IMR-90 (cell line): ENCODE measurements around the gene RIPOR3. TPM values are rescaled to one million over a fixed set of nuclear protein-coding genes. Genes with fewer than 3 reads are reported as not detected.
A peak's percentile ranks its signal among the peaks of the same experiment; 100 is the strongest.

Experiments used
- ATAC-seq: fragments of 200-7000 bp; cut with Tn5 transposase; 2 replicates; pipeline ENCODE4 v1.9.1; 2020; ENCODE audit warnings: low read depth, mild to moderate bottlenecking, moderate library complexity
- BruUV-seq: library from RNA; stranded (reverse); fragments of 400-500 nt; replicated peaks from 2 replicates; lab custom pipeline; 2021; lab: Mats Ljungman, UMichigan
- CTCF ChIA-PET: fragments of 300-600 bp; formaldehyde crosslinking; extraction: SDS; loops from one replicate; lab custom pipeline; 2021; ENCODE audit warnings: antibody characterized with exemption; lab: Yijun Ruan, JAX
- POLR2A ChIA-PET: fragments of 300-600 bp; sonication (Branson Sonifier 250); formaldehyde crosslinking; loops from one replicate; lab custom pipeline; 2022; ENCODE audit warnings: antibody characterized with exemption; ENCODE audit not compliant: unreplicated experiment; lab: Charles Lee
- DNase-seq: peaks from one replicate; pipeline ENCODE4 v3.0.0; 2013
- H2AFZ ChIP-seq: replicated peaks from 2 replicates; pipeline ENCODE3; 2013; ENCODE audit warnings: low read length, mild to moderate bottlenecking; ENCODE audit not compliant: poor library complexity
- H2AK5ac ChIP-seq: 2 replicates; pipeline ENCODE4 v1.6.1; 2013; ENCODE audit warnings: low read depth, low read length, inconsistent platforms
- H2AK9ac ChIP-seq: replicated peaks from 2 replicates; pipeline ENCODE3; 2013; ENCODE audit warnings: mild to moderate bottlenecking, low read depth, low read length, moderate library complexity; ENCODE audit not compliant: poor library complexity
- H2BK120ac ChIP-seq: 2 replicates; pipeline ENCODE4 v1.6.1; 2013; ENCODE audit warnings: low read depth, low read length, inconsistent platforms
- H2BK15ac ChIP-seq: 3 replicates; pipeline ENCODE4 v1.6.1; 2013; ENCODE audit warnings: low read depth, low read length, inconsistent platforms
- H2BK20ac ChIP-seq: 2 replicates; pipeline ENCODE4 v1.6.1; 2013; ENCODE audit warnings: low read depth, mild to moderate bottlenecking, inconsistent platforms, low read length, moderate library complexity
- H2BK5ac ChIP-seq: 2 replicates; pipeline ENCODE4 v1.6.1; 2013; ENCODE audit warnings: mild to moderate bottlenecking, low read depth, low read length, inconsistent platforms; ENCODE audit not compliant: poor library complexity, severe bottlenecking
- H3K14ac ChIP-seq: replicated peaks from 2 replicates; pipeline ENCODE4 v1.6.1; 2013; ENCODE audit warnings: low read depth, low read length, inconsistent platforms
- H3K18ac ChIP-seq: 2 replicates; pipeline ENCODE4 v1.6.1; 2013; ENCODE audit warnings: low read depth, low read length, control low read depth
- H3K23ac ChIP-seq: 2 replicates; pipeline ENCODE4 v1.6.1; 2013; ENCODE audit warnings: low read depth, low read length, inconsistent platforms
- H3K27ac ChIP-seq: 2 replicates; pipeline ENCODE4 v1.5.1; 2013; ENCODE audit warnings: mild to moderate bottlenecking, control low read depth, low read length; ENCODE audit not compliant: insufficient read depth
- H3K27me3 ChIP-seq: 2 replicates; pipeline ENCODE4 v1.6.1; 2013; ENCODE audit warnings: low read length; ENCODE audit not compliant: control insufficient read depth, insufficient read depth
- H3K36me3 ChIP-seq: 2 replicates; pipeline ENCODE4 v1.6.1; 2013; ENCODE audit warnings: low read length, mixed read lengths; ENCODE audit not compliant: control insufficient read depth, insufficient read depth
- H3K4ac ChIP-seq: 2 replicates; pipeline ENCODE4 v1.6.1; 2013; ENCODE audit warnings: low read depth, low read length, inconsistent platforms
- H3K4me1 ChIP-seq: 2 replicates; pipeline ENCODE4 v1.6.1; 2013; ENCODE audit warnings: low read length, mixed read lengths; ENCODE audit not compliant: control insufficient read depth, insufficient read depth
- H3K4me2 ChIP-seq: 2 replicates; pipeline ENCODE4 v1.6.1; 2013; ENCODE audit warnings: low read depth, mild to moderate bottlenecking, control low read depth, low read length, moderate library complexity
- H3K4me3 ChIP-seq: 2 replicates; pipeline ENCODE4 v1.5.1; 2013; ENCODE audit warnings: low read depth, mild to moderate bottlenecking, control low read depth, low read length, moderate library complexity; ENCODE audit not compliant: insufficient read depth
- H3K56ac ChIP-seq: 2 replicates; pipeline ENCODE4 v1.6.1; 2013; ENCODE audit warnings: low read length, inconsistent platforms; ENCODE audit not compliant: insufficient read depth; ENCODE audit errors: extremely low read depth
- H3K79me1 ChIP-seq, 2 experiments: 2 replicates each; pipeline ENCODE4 v1.6.1; 2013; ENCODE audit warnings: low read length in 2 of 2, inconsistent platforms in 1 of 2, low read depth in 1 of 2
- H3K9ac ChIP-seq: 2 replicates; pipeline ENCODE4 v1.6.1; 2013; ENCODE audit warnings: low read depth, low read length, control low read depth
- H3K9me1 ChIP-seq: 2 replicates; pipeline ENCODE4 v1.6.1; 2013; ENCODE audit warnings: low read length, inconsistent platforms; ENCODE audit not compliant: insufficient read depth
- H3K9me3 ChIP-seq: 2 replicates; pipeline ENCODE4 v1.6.1; 2013; ENCODE audit warnings: low read length; ENCODE audit not compliant: control insufficient read depth, insufficient read depth
- H4K20me1 ChIP-seq: 2 replicates; pipeline ENCODE4 v1.6.1; 2013; ENCODE audit warnings: low read length, inconsistent platforms; ENCODE audit not compliant: insufficient read depth
- H4K5ac ChIP-seq: 2 replicates; pipeline ENCODE4 v1.6.1; 2013; ENCODE audit warnings: mild to moderate bottlenecking, low read depth, low read length, control low read depth
- H4K8ac ChIP-seq, 2 experiments: 2 replicates each; pipeline ENCODE4 v1.6.1; 2013; ENCODE audit warnings: low read depth in 2 of 2, low read length in 2 of 2, control low read depth in 1 of 2, inconsistent platforms in 1 of 2
- H4K91ac ChIP-seq: 2 replicates; pipeline ENCODE4 v1.6.1; 2013; ENCODE audit warnings: low read depth, low read length, inconsistent platforms; ENCODE audit not compliant: insufficient read depth
- BHLHE40 ChIP-seq: fragments of 150-350 bp; IDR thresholded peaks from 2 replicates; pipeline ENCODE4 v1.6.1; 2016; ENCODE audit warnings: mild to moderate bottlenecking, low read depth, low read length
- CEBPB ChIP-seq: IDR thresholded peaks from 2 replicates; pipeline ENCODE4 v1.6.1; 2012; ENCODE audit warnings: low read depth, low read length, improper control_type of control experiment
- CHD1 ChIP-seq: IDR thresholded peaks from 2 replicates; pipeline ENCODE4 v1.6.1; 2012; ENCODE audit warnings: low read depth, low read length, improper control_type of control experiment
- ELK1 ChIP-seq: fragments of 150-350 bp; IDR thresholded peaks from 2 replicates; pipeline ENCODE4 v1.6.1; 2016; ENCODE audit warnings: low read depth, mild to moderate bottlenecking, low read length, moderate library complexity, borderline replicate concordance
- MAFK ChIP-seq: IDR thresholded peaks from 2 replicates; pipeline ENCODE4 v1.6.1; 2012; ENCODE audit warnings: low read depth, low read length, improper control_type of control experiment
- MAZ ChIP-seq: IDR thresholded peaks from 2 replicates; pipeline ENCODE4 v1.6.1; 2012; ENCODE audit warnings: low read depth, mild to moderate bottlenecking, low read length, improper control_type of control experiment, moderate library complexity, borderline replicate concordance
- MXI1 ChIP-seq: IDR thresholded peaks from 2 replicates; pipeline ENCODE4 v1.6.1; 2012; ENCODE audit warnings: low read depth, mild to moderate bottlenecking, low read length, moderate library complexity, borderline replicate concordance
- NFE2L2 ChIP-seq: fragments of 150-350 bp; IDR thresholded peaks from 2 replicates; pipeline ENCODE4 v1.6.1; 2016; ENCODE audit warnings: low read depth, mild to moderate bottlenecking, low read length
- POLR2A ChIP-seq: IDR thresholded peaks from 2 replicates; pipeline ENCODE4 v1.6.1; 2012; ENCODE audit warnings: mild to moderate bottlenecking, low read depth, low read length
- RCOR1 ChIP-seq: IDR thresholded peaks from 2 replicates; pipeline ENCODE4 v1.6.1; 2012; ENCODE audit warnings: mild to moderate bottlenecking, low read length, improper control_type of control experiment; ENCODE audit not compliant: insufficient replicate concordance
- SMC3 ChIP-seq: fragments of 150-350 bp; IDR thresholded peaks from 2 replicates; pipeline ENCODE4 v1.6.1; 2016; ENCODE audit warnings: low read depth, mild to moderate bottlenecking, antibody characterized with exemption, low read length, moderate library complexity
- WGBS, 2 experiments: methylation state at CpG; one replicate each; pipeline versions ENCODE4 v1.1.5 to v1.1.7; 2013; ENCODE audit warnings: missing lambda C conversion rate in 2 of 2; ENCODE audit not compliant: insufficient read length in 1 of 2; ENCODE audit errors: extremely low coverage in 2 of 2; 5-methylcytosine and 5-hydroxymethylcytosine counted together
- dilution Hi-C: fragments of 300-500 bp; cut with HindIII; formaldehyde crosslinking; loops from one replicate; pipeline ENCODE4 v1.14.3; 2018; ENCODE audit warnings: low sequenced_read_pairs; ENCODE audit not compliant: unreplicated experiment
- in situ Hi-C: fragments of 300-500 bp; cut with MboI; formaldehyde crosslinking; loops from 3 replicates; pipeline ENCODE4 v1.14.3; 2019; ENCODE audit warnings: low sequenced_read_pairs, inconsistent platforms, mixed read lengths
- intact Hi-C: fragments of 100-400 bp; cut with micrococcal nuclease; formaldehyde crosslinking; loops from 2 replicates; pipeline ENCODE4 v1.10.0; 2022
- polyA plus RNA-seq, 3 experiments: library from polyadenylated mRNA; depleted of rRNA; stranded (reverse); fragments of >200 nt; gene quantifications; 2 replicates each; pipeline ENCODE4 v1.2.3, GENCODE V29; 2012; ENCODE audit warnings: low replicate concordance in 1 of 3
- total RNA-seq: library from RNA; depleted of rRNA; stranded (reverse); fragments of >200 nt; gene quantifications from 2 replicates; pipeline ENCODE4 v1.2.3, GENCODE V29; 2012
- TF ChIP-seq, protein P1 (sequence below): conservative IDR thresholded peaks from 2 replicates; pipeline ENCODE4 v1.5.1; 2012; ENCODE audit warnings: mild to moderate bottlenecking, low read depth, low read length, improper control_type of control experiment

The RIPOR3 gene
- total and polyA plus RNA-seq, 2 of the 4 experiments (the other 2 are of a cell fraction): 0.54 to 1.7 TPM

GRCh38 chr20:50708845-50709635 lies 17.7 kb upstream of the RIPOR3 start:
- H2BK120ac ChIP-seq: no peak overlapping the region
- DNase-seq: no peak
- H3K4me3 ChIP-seq: no peak overlapping the region
- H3K9me1 ChIP-seq: peaks cover 6% of the 10 kb centered on the region
- no peak overlapping the region; a peak in 1 of 4 replicates for H4K8ac ChIP-seq
- H3K27ac ChIP-seq: no peak overlapping the region
- no TSS peak for BruUV-seq
- dilution Hi-C loops: no loop called here
- H3K4me2 ChIP-seq: no peak overlapping the region
- H3K4ac ChIP-seq: no peak overlapping the region; the same call in 1 of the 2 replicates
- H4K5ac ChIP-seq: 0 out of 2 replicates have a peak overlapping the region, but pooled peaks have one; percentile 14
- H3K27me3 ChIP-seq: no peaks in the 10 kb centered on the region
- H4K91ac ChIP-seq: no peak overlapping the region
- intact Hi-C loops: loop anchor here (5.0 kb wide), 1 partner anchor 62 kb away; no protein-coding TSS in a partner anchor
- H2BK5ac ChIP-seq: no peak overlapping the region
- H4K20me1 ChIP-seq: no peaks in the 10 kb centered on the region
- in situ Hi-C loops: no loop called here
- CTCF ChIA-PET: no interaction called here
- H3K18ac ChIP-seq: no peak overlapping the region
- 100% methylated on average over 1 of the region's 8 CpGs; no CpG with 5 or more reads in 1 of the 2 experiments for WGBS, 2 experiments
- TF ChIP-seq, protein P1, sequence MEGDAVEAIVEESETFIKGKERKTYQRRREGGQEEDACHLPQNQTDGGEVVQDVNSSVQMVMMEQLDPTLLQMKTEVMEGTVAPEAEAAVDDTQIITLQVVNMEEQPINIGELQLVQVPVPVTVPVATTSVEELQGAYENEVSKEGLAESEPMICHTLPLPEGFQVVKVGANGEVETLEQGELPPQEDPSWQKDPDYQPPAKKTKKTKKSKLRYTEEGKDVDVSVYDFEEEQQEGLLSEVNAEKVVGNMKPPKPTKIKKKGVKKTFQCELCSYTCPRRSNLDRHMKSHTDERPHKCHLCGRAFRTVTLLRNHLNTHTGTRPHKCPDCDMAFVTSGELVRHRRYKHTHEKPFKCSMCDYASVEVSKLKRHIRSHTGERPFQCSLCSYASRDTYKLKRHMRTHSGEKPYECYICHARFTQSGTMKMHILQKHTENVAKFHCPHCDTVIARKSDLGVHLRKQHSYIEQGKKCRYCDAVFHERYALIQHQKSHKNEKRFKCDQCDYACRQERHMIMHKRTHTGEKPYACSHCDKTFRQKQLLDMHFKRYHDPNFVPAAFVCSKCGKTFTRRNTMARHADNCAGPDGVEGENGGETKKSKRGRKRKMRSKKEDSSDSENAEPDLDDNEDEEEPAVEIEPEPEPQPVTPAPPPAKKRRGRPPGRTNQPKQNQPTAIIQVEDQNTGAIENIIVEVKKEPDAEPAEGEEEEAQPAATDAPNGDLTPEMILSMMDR: no peak
- no peak for TF ChIP-seq NFE2L2
- TF ChIP-seq ELK1: no peak
- no peak for TF ChIP-seq MAZ
- TF ChIP-seq SMC3: no peak
- TF ChIP-seq RCOR1: no peak
- TF ChIP-seq MXI1: no peak
- no peak for TF ChIP-seq CEBPB
- no peak for TF ChIP-seq MAFK
- TF ChIP-seq POLR2A: no peak
- TF ChIP-seq CHD1: no peak
- no peak for TF ChIP-seq BHLHE40
- H3K36me3 ChIP-seq: no peaks in the 10 kb centered on the region
- no peak overlapping the region for H3K23ac ChIP-seq
- no peak overlapping the region for H2BK15ac ChIP-seq
- H3K9me3 ChIP-seq: no peaks in the 10 kb centered on the region
- no peak for ATAC-seq
- H2BK20ac ChIP-seq: no peak overlapping the region; the same call in 1 of the 2 replicates
- no peak overlapping the region for H3K9ac ChIP-seq
- 0 out of 2 replicates have a peak overlapping the region, but pooled peaks have one; percentile 37 for H3K14ac ChIP-seq
- no peak overlapping the region for H2AFZ ChIP-seq
- no peak overlapping the region for H3K56ac ChIP-seq
- POLR2A ChIA-PET: no interaction called here
- peaks cover 14% of the 10 kb centered on the region for H3K4me1 ChIP-seq
- 0 out of 4 replicates have a peak, but pooled peaks cover 0 to 3% of the 10 kb centered on the region in 2 experiments for H3K79me1 ChIP-seq
- H2AK5ac ChIP-seq: peak overlapping the region; percentile 35; the same call in 1 of the 2 replicates
- no peak overlapping the region for H2AK9ac ChIP-seq
